ENCODE measurements around the gene ALG14.
"Not testable (repeated sequence)": the region's sequence is repeated elsewhere in the genome, so short reads cannot be mapped to it uniquely, and the experiment has no call there.

The ALG14 gene

GRCh38 chr1:95012389-95012788, 60.4 kb downstream of the ALG14 start:
- no peak for DNase-seq (ENCODE audit: low read depth, low spot score)

- no peak for DNase-seq (ENCODE audit: low read depth, low spot score)
These were observed 62.6 kb downstream of the ALG14 start for GRCh38 chr1:95010158-95010557.

GRCh38 chr1:95007687-95008086, 65.1 kb downstream of the ALG14 start:
- DNase-seq (ENCODE audit: low read depth, low spot score), result no peak

GRCh38 chr1:95006681-95007080, 66.1 kb downstream of the ALG14 start:
- DNase-seq (ENCODE audit: low read depth, low spot score), result no peak

GRCh38 chr1:95005584-95005983, 67.2 kb downstream of the ALG14 start:
- DNase-seq (ENCODE audit: low read depth, low spot score), result no peak

- DNase-seq (ENCODE audit: low read depth, low spot score), result no peak
These were observed 68.7 kb downstream of the ALG14 start for GRCh38 chr1:95004013-95004412.

GRCh38 chr1:95003433-95003738, 69.4 kb downstream of the ALG14 start:
- DNase-seq (ENCODE audit: low read depth, low spot score), result no peak

GRCh38 chr1:95002540-95003432, 70.0 kb downstream of the ALG14 start:
- no peak for DNase-seq (ENCODE audit: low read depth, low spot score)

- DNase-seq (ENCODE audit: low read depth, low spot score), result no peak
These were observed 70.6 kb downstream of the ALG14 start for GRCh38 chr1:95002164-95002539.

- no peak for DNase-seq (ENCODE audit: low read depth, low spot score)
These were observed 73.2 kb downstream of the ALG14 start for GRCh38 chr1:94999456-95000131.

GRCh38 chr1:94998748-94999147, 74.0 kb downstream of the ALG14 start:
- no peak for DNase-seq (ENCODE audit: low read depth, low spot score)

- no peak for DNase-seq (ENCODE audit: low read depth, low spot score)
These were observed 74.6 kb downstream of the ALG14 start for GRCh38 chr1:94998114-94998513.

GRCh38 chr1:94995536-94995935, 77.2 kb downstream of the ALG14 start:
- DNase-seq (ENCODE audit: low read depth, low spot score), result not testable (repeated sequence)

- no peak for DNase-seq (ENCODE audit: low read depth, low spot score)
These were observed 77.9 kb downstream of the ALG14 start for GRCh38 chr1:94994805-94995204.

- peak; percentile 35 for DNase-seq (ENCODE audit: low read depth, low spot score)
These were observed 78.7 kb downstream of the ALG14 start for GRCh38 chr1:94993931-94994645.

- no peak for DNase-seq (ENCODE audit: low read depth, low spot score)
These were observed 79.7 kb downstream of the ALG14 start for GRCh38 chr1:94992863-94993563.

GRCh38 chr1:94992161-94992560, 80.6 kb downstream of the ALG14 start:
- no peak for DNase-seq (ENCODE audit: low read depth, low spot score)

GRCh38 chr1:94989911-94990473, 82.8 kb downstream of the ALG14 start:
- peak; percentile 24 for DNase-seq (ENCODE audit: low read depth, low spot score)

GRCh38 chr1:94989398-94989797, 83.4 kb downstream of the ALG14 start:
- DNase-seq (ENCODE audit: low read depth, low spot score), result no peak

GRCh38 chr1:94988356-94988755, 84.4 kb downstream of the ALG14 start:
- no peak for DNase-seq (ENCODE audit: low read depth, low spot score)

GRCh38 chr1:94986783-94987182, 86.0 kb downstream of the ALG14 start:
- no peak for DNase-seq (ENCODE audit: low read depth, low spot score)
